Measurements from ENCODE around the gene DEFB132.

DEFB132 gene

GRCh38 chr20:227439-228105 lies 30.0 kb upstream of the DEFB132 start:
- TF ChIP-seq CTCF (IDR thresholded peaks at IDR 0.05; ENCODE audit: low read depth, low read length, poor library complexity, severe bottlenecking), result no peak
- no peak for TF ChIP-seq EZH2phosphoT487 (IDR thresholded peaks at IDR 0.05; ENCODE audit: borderline replicate concordance, low read length)
- Histone ChIP-seq H3K27me3 (ENCODE audit: control insufficient read depth, low read length) (peaks cover 20% of the 10 kb centered on the region), H3K27ac (ENCODE audit: low read depth, low read length) (no peak overlapping the region), H4K20me1 (ENCODE audit: control insufficient read depth, insufficient read depth, low read depth, low read length) (no peaks in the 10 kb centered on the region), H3K9me3 (ENCODE audit: control insufficient read depth, insufficient read depth, low read length) (no peaks in the 10 kb centered on the region), H3K4me1 (ENCODE audit: control insufficient read depth, low read length) (no peaks in the 10 kb centered on the region), H3K36me3 (ENCODE audit: control insufficient read depth, low read length) (no peaks in the 10 kb centered on the region), H3K4me3 (ENCODE audit: low read length) (no peak overlapping the region), H3F3A (ENCODE audit: control insufficient read depth, insufficient read depth) (no peaks in the 10 kb centered on the region), H3K9me2 (replicated peaks; ENCODE audit: control insufficient read depth, low read length) (no peaks in the 10 kb centered on the region), H3K4me2 (ENCODE audit: low read length) (no peak overlapping the region), H3K79me2 (ENCODE audit: control insufficient read depth, low read length) (no peaks in the 10 kb centered on the region)

GRCh38 chr20:235891-236290 lies 21.6 kb upstream of the DEFB132 start:
- TF ChIP-seq CTCF (IDR thresholded peaks at IDR 0.05; ENCODE audit: low read depth, low read length, poor library complexity, severe bottlenecking) (no peak), EZH2phosphoT487 (IDR thresholded peaks at IDR 0.05; ENCODE audit: borderline replicate concordance, low read length) (no peak)
- Histone ChIP-seq H3K79me2 (ENCODE audit: control insufficient read depth, low read length) (no peaks in the 10 kb centered on the region), H3K27me3 (ENCODE audit: control insufficient read depth, low read length) (peaks cover 5% of the 10 kb centered on the region; the same call in 1 of the 2 replicates)

GRCh38 chr20:237489-237888 lies 20.0 kb upstream of the DEFB132 start:
- Histone ChIP-seq H3K27me3 (ENCODE audit: control insufficient read depth, low read length) (peaks cover 11% of the 10 kb centered on the region), H3K36me3 (ENCODE audit: control insufficient read depth, low read length) (no peaks in the 10 kb centered on the region), H3K9me3 (ENCODE audit: control insufficient read depth, insufficient read depth, low read length) (no peaks in the 10 kb centered on the region), H3K9me2 (replicated peaks; ENCODE audit: control insufficient read depth, low read length) (no peaks in the 10 kb centered on the region), H3F3A (ENCODE audit: control insufficient read depth, insufficient read depth) (no peaks in the 10 kb centered on the region), H3K27ac (ENCODE audit: low read depth, low read length) (no peak overlapping the region), H4K20me1 (ENCODE audit: control insufficient read depth, insufficient read depth, low read depth, low read length) (no peaks in the 10 kb centered on the region), H3K4me1 (ENCODE audit: control insufficient read depth, low read length) (no peaks in the 10 kb centered on the region), H3K4me3 (ENCODE audit: low read length) (no peak overlapping the region), H3K4me2 (ENCODE audit: low read length) (no peak overlapping the region), H3K79me2 (ENCODE audit: control insufficient read depth, low read length) (no peaks in the 10 kb centered on the region)
- no peak for TF ChIP-seq CTCF (IDR thresholded peaks at IDR 0.05; ENCODE audit: low read depth, low read length, poor library complexity, severe bottlenecking)
- TF ChIP-seq EZH2phosphoT487 (IDR thresholded peaks at IDR 0.05; ENCODE audit: borderline replicate concordance, low read length), result no peak

More at GRCh38 chr20:235891-236290, 21.6 kb upstream of the DEFB132 start:
- no peak overlapping the region for H3K4me3 ChIP-seq (ENCODE audit: low read length)
- H3F3A ChIP-seq (ENCODE audit: control insufficient read depth, insufficient read depth), result no peaks in the 10 kb centered on the region
- no peaks in the 10 kb centered on the region for H3K9me3 ChIP-seq (ENCODE audit: control insufficient read depth, insufficient read depth, low read length)
- H3K4me2 ChIP-seq (ENCODE audit: low read length), result no peak overlapping the region
- no peak overlapping the region for H3K27ac ChIP-seq (ENCODE audit: low read depth, low read length)
- H3K36me3 ChIP-seq (ENCODE audit: control insufficient read depth, low read length), result no peaks in the 10 kb centered on the region
- H4K20me1 ChIP-seq (ENCODE audit: control insufficient read depth, insufficient read depth, low read depth, low read length), result no peaks in the 10 kb centered on the region
- no peaks in the 10 kb centered on the region for H3K9me2 ChIP-seq (replicated peaks; ENCODE audit: control insufficient read depth, low read length)
- H3K4me1 ChIP-seq (ENCODE audit: control insufficient read depth, low read length), result no peaks in the 10 kb centered on the region

Measured in DOHH2 (cell line).